GM21786 (cell line): ENCODE data around the gene ADAM33.

Source experiments
- ATAC-seq: cut with Tn5 transposase; IDR thresholded peaks from one replicate; pipeline ENCODE4 v1.9.1; 2021; ENCODE audit not compliant: unreplicated experiment

ADAM33 gene

GRCh38 chr20:3652221-3652620 lies 29.6 kb downstream of the ADAM33 start:
- ATAC-seq, result no peak

- no peak for ATAC-seq
These were observed 30.4 kb downstream of the ADAM33 start for GRCh38 chr20:3651204-3651962.

GRCh38 chr20:3648951-3649350 lies 32.9 kb downstream of the ADAM33 start:
- no peak for ATAC-seq

- no peak for ATAC-seq
These were observed 34.3 kb downstream of the ADAM33 start for GRCh38 chr20:3647473-3647872.

GRCh38 chr20:3646651-3647050 lies 35.2 kb downstream of the ADAM33 start:
- ATAC-seq, result no peak

GRCh38 chr20:3646067-3646440 lies 35.8 kb downstream of the ADAM33 start:
- ATAC-seq, result no peak

- ATAC-seq, result no peak
These were observed 36.3 kb downstream of the ADAM33 start for GRCh38 chr20:3645309-3646066.

- no peak for ATAC-seq
These were observed 41.6 kb downstream of the ADAM33 start for GRCh38 chr20:3640259-3640658.

- ATAC-seq, result no peak
These were observed 46.5 kb downstream of the ADAM33 start for GRCh38 chr20:3635346-3635745.

- ATAC-seq, result no peak
These were observed 47.8 kb downstream of the ADAM33 start for GRCh38 chr20:3633913-3634478.

- ATAC-seq, result no peak
These were observed 49.4 kb downstream of the ADAM33 start for GRCh38 chr20:3632311-3633004.

GRCh38 chr20:3631534-3631933 lies 50.3 kb downstream of the ADAM33 start:
- no peak for ATAC-seq

GRCh38 chr20:3630429-3630828 lies 51.4 kb downstream of the ADAM33 start:
- ATAC-seq, result no peak

GRCh38 chr20:3629893-3630292 lies 51.9 kb downstream of the ADAM33 start:
- no peak for ATAC-seq

- ATAC-seq, result no peak
These were observed 53.1 kb downstream of the ADAM33 start for GRCh38 chr20:3628502-3629314.

- ATAC-seq, result no peak
These were observed 54.3 kb downstream of the ADAM33 start for GRCh38 chr20:3627476-3627875.

GRCh38 chr20:3622406-3622805 lies 59.4 kb downstream of the ADAM33 start:
- no peak for ATAC-seq

- no peak for ATAC-seq
These were observed 60.7 kb downstream of the ADAM33 start for GRCh38 chr20:3621111-3621510.
